Activated CD8-positive, alpha-beta memory T cell treated with anti-CD3 and anti-CD28 coated beads, Interleukin-2, amount 50 U/mL, for 24 hours (primary cell): ENCODE data around the gene DNAJB6.
"Not testable (repeated sequence)": the region's sequence is repeated elsewhere in the genome, so short reads cannot be mapped to it uniquely, and the experiment has no call there.

Experiments used
- DNase-seq: peaks from one replicate; pipeline ENCODE4 v3.0.0-alpha.2; 2020; ENCODE audit errors: extremely low read depth

Gene DNAJB6

DNA sequence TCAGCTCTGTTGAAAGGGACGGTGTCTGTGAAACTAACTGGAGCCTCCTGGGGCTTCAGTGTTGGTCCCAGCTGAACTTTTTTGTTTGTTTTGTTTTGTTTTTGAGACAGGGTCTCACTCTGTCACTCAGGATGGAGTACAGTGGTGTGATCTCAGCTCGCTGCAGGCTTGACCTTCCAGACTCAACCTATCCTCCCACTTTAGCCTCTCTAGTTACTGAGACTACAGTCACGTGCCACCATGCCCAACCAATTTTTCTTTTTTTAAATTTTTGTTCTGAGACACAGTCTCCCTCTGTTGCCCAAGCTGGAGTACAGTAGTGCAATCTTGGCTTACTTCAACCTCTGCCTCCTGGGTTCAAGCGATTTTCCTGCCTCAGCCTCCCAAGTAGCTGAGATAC lies 13.4 kb upstream of the DNAJB6 start:
- DNase-seq = no peak

DNA sequence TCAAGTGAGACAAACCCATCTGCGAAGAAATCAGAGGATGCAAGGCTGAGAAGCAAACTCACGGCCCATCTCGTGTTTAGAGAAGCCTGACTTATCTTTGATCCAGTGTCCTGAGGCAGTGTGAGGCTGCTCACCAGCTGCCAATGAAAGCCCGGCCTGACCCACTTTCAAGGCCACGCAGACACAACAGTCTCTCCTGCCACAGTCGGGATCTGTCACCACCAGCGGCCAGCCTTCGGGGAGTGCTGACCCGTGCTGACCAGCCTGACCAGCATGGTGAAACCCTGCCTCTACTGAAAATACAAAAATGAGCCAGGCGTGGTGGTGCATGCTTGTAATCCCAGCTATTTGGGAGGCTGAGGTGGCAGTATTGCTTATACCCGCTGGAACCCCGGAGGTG lies 7.4 kb upstream of the DNAJB6 start:
- no peak for DNase-seq

DNA sequence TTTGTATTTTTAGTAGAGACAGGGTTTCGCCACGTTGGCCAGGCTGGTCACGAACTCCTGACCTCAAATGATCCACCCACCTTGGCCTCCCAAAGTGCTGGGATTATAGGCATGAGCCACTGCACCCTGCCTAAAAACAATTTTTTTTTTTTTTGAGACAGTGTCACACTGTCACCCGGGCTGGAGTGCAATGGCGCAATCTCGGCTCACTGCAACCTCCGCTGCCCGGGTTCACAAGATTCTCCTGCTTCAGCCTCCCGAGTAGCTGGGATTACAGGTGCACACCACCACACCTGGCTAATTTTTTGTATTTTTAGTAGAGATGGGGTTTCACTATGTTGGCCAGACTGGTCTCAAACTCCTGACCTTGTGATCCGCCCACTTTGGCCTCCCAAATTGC lies 6.2 kb upstream of the DNAJB6 start:
- DNase-seq = not testable (repeated sequence)

DNA sequence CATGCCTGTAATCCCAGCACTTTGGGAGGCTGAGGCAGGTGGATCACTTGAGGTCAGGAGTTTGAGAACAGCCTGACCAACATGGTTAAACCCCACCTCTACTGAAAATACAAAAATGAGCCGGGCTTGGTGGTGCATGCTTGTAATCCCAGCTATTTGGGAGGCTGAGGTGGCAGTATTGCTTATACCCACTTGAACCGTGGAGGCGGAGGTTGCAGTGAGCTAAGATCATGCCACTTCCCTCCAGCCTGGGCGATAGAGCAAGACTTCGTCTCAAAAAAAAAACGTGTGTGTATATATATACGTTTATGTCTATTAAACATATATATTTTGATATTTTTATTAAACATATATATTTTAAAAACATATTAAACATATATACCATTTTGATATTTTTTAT lies 5.8 kb upstream of the DNAJB6 start:
- DNase-seq = not testable (repeated sequence)

DNA sequence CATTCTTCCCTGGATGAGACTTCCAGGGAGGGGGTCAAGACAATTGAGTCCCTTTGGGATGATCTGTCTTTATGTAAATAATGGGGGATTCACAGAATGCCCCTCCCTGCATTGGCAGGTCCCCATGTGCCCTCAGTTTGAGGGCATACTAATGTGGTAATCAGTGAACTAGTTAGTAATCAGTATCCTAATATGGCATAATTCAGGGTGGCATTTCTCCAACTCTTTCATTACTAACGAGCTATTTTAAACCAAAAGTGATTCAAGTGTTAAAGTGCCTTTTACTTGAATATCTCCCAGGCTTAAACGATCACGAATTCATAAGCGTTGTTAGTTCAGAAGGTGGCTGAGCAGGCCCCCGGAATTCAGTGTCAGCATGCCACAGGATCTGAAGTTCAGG lies 1.6 kb upstream of the DNAJB6 start:
- no peak for DNase-seq

DNA sequence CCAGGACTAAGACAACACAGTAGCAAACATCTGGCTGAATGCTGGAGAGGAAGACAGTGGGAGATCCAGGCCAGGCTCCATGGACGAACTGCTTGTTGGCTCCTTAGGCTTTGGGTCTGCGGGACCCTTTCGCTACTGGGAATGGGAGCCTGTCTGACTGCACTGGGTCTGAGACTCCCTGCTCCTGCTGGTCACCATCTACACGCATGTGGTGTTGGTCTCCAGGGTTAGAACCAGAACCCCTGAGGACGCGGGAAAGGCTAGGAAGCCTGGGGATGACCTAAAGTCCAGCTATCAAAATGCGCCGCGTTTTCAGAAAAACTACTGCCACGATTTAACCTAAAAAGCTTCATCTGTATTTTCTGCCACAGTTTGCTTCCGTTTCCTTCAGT lies 817 bp upstream of the DNAJB6 start:
- DNase-seq = no peak

DNA sequence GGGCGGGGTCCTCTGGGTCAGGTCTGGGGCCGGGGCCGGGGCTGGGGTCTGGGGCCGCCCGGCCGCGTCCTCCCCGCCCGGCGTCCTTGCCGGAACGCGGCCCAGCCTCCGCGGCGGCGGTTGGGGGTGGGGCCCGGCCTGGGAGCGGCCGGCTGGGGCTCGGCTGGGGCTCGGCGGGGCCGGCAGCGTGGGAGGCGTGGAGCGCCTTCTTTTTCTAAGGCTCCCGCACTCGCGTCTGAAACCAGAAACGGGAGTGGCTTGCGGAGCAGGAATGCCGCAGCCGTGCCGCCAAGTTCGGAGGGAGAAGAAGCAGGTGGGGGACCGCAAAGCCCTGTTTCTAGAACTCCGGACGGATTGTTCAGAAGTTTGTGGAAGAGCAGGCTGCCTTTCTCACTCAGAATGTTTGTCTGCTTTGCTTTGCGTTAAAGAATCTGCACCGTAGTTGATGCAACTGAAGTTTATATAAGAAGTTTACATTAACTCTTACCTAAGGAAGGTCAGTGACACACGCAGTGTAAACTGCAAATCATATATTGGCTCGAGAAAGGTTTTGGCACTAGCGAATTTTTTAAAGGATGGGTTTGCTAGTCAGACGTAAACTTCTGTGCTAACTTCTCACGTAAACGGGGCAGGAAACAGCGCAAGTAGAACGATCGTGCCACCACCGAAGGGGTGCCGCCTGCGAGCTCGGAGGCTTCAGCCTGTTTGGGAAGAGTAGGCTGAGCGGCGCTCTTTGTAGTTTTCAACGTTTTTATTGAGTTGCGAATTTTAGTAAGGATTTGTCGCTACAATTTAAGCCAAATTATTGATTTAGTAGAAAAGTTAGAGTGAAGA lies 729 bp downstream of the DNAJB6 start:
- DNase-seq = no peak

DNA sequence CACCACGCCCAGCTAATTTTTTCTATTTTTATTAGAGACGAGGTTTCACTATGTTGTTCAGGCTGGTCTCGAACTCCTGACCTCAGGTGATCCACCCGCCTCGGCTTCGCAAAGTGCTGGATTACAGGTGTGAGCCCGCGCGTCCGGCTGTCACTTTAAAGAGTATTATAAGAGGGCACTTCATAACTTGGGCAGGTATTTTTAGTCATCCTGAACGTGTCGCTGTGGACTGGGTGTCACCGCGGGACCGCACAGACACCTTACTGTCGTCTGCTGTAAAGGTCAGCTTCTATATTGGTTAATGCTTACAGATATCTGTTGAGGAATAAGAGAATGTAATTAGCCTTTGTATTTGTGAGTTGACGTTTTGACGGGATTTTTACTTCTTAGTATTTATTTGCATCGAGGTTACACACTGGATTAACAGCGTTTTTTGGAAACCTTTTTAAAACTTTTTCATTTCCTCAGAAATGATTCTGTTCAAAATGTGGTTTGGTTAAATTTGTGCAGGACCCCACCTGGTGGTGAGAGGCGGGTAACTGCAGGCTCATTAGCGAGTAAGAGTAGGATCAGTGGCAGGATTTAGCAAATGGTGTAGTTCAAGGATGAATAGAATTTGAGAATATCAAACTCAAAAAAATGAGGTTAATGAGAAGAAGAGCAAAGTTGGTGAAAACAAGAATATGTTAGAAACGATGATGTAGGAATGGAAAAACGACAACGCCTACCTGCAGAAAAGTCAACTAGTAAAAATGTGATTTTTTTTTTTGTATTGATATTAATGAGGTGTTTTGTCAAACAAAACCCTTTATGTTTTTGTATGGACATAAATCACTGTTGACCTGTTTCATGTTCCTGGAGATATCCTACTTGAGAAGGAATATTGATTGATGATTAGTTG lies 3.2 kb downstream of the DNAJB6 start:
- no peak for DNase-seq

DNA sequence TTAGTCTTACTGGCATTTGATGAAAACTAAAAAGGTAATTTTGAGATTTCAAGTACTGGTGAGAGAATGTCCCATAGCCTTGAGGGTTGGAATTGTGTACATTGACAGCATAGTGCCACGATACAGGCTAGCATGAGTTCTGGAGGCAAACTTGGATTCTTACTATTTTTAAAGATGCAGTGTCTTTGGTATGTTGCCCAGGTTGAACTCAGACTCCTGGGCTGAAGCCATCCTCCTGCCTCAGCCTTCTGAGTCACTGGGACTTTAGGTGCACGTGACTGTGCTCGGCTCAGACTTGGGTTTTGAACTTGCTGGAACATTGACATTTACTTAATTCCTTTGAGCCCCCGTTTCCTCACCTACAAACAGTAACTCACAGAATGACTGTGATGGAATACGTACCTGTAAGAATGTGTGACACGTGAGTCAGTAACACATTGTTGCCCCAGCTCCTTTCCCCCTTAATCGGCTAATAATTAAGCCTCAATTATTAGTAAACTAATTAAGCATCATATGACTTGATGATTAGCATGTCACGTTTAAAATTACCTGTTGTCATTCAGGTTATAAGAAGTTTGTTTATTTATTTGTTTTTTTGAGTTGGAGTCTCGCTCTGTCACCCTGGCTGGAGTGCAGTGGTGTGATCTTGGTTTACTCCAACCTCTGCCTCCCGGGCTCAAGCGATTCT lies 10.6 kb downstream of the DNAJB6 start:
- no peak for DNase-seq

DNA sequence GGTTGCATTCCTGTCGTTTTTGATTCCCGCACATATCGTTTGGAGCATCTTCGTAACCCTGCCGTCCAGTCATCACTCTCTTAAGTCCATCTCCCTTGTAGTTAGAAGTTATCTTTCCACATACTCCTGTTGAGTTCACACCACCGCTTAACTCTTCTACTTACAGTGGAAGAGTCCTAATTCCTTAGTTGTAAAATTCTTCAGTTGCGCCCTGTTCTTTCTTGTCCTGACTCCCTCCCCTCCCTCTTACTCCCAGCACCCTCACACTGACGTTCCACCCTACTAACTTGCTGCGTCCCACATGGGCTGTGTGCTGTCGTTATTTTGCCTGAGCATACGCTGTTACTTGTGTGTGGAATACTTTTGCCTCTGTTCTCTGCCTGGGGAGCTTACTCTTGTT lies 11.7 kb downstream of the DNAJB6 start:
- no peak for DNase-seq

DNA sequence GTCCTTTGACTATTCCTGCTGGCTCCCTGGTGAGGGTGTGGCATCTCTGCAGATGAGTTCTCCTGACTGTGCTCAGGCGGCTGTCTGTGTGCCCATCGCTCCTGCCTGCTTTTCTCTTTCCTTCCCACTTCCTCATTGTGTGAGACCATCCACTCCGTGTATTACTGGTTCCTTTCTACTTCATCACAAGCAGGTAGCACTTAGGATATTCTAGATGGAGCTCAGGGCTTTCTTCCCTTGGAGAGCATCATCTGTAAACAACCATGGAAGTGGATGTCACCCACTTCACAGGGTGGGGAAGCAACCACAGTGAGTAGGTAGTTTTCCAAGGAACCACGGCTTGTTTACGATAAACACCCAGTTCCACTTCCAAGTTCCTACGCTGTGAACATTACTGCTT lies 15.7 kb downstream of the DNAJB6 start:
- no peak for DNase-seq

DNA sequence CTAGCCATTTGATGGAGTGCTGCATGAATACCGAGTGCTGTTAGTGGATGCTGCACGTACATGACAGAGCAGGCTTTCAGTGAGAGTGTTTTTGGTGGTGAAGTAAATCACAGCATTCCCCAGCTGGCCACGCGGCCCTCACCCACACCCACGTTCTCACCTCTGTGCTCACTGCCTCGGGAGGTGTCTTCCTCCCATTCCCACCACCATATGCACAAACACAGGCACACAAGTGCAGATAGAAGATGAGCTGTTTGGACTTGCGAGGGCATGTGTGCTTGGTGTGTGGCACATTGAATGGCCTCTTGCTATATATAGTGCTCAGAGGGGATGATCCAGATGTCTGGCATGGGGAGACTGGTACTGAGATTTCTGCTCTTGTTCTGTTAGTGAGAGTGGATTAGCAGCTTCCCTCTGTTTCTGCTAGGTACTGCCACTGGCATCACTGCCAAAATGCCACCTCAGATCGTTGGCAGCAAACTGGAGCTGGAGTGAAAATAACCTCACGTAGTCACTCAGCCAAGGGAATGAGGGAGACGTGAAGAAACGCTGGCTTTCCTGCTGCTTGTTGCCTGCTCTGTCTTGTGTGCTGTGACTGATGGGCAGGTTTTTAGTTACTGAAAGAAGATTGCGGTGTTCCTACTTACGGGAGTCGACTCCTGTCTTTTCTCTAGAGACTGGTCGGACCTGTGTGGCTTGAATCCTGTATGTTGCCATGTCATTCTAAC lies 19.1 kb downstream of the DNAJB6 start:
- DNase-seq = no peak

DNA sequence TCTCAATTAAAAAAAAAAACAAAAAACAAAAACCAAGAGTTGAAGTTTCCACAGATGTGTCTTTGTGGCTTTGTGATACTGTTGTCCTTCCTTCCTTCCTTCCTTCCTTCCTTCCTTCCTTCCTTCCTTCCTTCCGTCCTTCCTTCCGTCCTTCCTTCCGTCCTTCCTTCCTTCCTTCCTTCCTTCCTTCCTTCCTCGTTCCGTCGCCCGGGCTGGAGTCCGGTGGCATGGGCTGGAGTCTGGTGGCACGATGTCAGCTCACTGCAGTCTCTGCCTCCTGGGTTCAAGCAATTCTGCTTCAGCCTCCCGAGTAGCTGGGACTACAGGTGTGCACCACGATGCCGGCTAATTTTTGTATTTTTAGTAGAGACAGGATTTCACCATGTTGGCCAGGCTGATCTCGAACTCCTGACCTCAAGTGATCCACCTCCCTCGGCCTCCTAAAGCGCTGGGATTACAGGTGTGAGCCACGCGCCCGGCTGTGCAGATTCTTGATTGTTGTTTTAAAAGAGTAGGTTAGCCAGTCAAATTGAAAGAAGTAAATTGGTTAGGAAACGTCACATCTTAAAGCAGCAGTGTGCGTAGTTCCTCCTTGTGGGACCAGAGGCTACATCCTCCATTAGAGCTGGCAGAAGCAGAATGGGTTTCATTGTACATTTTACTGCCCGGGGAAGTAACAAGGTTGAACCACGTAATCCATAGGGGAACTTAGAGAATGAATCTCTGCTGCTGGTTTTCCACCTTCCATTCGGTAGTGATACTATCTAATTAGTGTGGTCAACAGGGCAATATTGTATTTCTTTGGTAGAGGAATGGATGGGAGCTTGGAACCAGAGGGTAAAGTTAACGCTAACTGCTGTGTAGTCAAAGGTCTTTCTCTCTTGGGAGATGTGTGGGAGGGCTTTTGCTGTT lies 20.6 kb downstream of the DNAJB6 start:
- no peak for DNase-seq

DNA sequence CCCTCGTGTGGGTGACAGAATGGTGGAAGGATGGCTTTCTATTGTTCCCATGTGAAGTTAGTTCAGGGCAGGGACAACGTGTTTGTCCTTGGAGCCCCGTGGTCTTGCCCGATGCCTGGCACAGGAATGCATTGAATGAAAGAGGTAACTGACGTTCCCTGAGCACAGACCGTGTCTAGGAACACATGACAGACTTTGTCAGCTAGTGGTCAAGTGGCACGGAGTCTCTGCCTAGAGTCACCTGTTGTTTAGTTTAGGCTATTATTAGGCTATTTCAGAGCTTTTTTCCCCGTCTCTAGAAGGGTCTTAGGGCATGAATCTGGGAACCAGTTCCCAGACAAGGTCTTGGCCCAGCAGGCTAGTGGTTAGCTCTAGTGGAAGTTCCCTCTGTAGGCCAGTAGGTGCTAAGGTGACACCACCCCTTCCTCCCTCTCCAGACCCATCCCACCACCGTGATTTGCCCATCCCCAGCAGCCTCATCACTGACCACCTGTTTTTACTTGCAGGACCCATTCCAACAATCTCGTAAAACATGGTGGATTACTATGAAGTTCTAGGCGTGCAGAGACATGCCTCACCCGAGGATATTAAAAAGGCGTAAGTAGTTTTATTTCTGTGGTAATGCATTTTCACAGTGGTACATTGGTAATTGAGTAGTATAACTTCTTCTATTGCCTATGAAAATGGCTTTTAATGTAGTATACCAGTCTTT lies 21.4 kb downstream of the DNAJB6 start:
- DNase-seq = no peak

DNA sequence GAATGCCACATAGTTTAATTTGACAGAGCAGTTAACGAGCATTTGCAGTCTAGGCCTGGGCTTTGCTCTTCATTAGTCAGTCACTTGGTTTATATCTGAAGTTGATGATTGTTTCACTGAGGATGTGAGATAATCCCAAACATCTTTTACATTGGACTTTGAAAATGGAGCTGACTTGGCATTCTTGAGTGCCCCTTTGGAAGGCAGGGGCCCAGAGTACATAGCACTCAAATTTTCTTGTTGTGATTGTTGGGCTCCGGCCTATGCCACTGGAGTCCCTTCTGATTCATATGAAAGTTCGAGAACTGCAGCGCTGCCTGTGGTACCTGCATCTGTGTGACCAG lies 21.9 kb downstream of the DNAJB6 start:
- DNase-seq = no peak

DNA sequence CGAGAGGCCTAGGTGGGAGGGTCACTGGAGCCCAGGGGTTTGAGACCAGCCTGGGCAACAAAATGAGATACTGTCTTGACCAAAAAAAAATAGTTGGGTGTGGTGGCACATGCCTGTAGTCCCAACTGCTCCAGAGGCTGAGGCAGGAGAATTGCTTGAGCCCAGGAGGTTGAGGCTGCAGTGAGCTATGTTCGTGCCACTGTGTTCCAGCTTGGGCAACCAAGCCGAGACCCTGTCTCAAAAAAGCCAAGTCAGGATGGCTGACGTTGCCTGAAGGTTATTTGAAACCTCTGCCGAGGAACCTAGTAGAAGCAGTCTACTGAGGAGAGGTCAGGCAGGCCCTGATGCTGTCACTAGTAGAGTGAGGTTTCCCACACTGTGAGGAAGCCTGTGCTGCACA lies 22.8 kb downstream of the DNAJB6 start:
- DNase-seq = no peak

DNA sequence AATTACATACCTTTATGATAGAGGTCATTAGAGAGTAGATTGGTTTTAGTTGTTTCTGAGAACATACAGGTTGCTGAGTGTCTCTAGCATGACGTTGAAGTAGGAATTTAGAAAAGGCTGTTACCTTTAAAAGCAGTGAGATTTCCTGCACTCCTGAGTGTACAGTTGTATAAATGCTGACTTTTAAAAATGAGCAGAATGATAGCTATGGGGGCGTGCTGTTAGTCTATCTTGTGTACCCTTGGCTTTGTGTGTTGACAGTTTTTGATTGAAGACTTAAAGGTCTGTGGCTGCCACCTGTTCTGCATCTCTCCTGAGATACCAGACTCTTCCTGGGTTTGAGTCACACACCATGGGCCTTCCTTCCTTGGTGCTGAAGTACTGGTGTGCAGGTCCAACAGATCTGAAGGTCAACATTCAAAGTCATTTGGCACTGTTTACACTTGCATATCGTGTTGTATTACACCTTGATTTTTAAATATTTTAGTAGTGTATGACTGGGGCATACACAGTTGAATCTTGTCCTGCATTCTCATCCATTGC lies 23.8 kb downstream of the DNAJB6 start:
- DNase-seq = no peak

DNA sequence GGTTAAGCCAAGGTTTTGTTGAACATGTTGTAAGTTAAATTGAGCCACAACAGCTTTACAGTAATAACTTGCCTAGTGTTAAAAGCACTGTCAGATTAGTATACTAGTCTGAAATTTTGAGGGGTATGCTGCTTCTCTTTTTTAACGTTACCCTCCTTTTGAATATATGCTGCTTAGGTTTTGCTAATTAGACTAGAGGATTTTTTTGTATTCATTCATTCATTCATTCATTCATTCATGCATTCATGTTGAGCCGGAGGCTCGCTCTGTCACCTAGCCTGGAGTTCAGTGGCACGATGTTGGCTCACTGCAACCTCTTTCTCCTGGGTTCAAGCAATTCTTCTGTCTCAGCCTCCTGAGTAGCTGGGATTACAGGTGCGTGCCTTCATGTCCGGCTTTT lies 24.7 kb downstream of the DNAJB6 start:
- no peak for DNase-seq

DNA sequence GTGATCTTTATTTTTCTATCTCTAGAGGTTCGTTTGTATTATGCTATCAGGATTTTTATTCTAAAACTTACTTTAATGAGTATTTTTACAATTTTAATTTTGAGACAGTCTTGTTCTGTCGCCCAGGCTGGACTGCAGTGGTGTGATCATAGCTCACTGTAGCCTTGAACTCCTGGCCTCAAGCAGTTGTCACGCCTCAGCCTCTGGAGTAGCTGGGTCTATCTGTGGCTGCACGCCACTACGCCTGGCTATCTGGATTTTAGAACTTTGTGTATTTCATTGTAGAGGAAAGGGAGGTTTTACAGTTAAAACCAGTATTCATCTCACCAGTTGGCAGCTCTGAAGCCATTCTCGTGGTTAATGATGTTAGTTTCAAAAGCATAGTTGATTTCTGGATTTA lies 25.9 kb downstream of the DNAJB6 start:
- DNase-seq = no peak

DNA sequence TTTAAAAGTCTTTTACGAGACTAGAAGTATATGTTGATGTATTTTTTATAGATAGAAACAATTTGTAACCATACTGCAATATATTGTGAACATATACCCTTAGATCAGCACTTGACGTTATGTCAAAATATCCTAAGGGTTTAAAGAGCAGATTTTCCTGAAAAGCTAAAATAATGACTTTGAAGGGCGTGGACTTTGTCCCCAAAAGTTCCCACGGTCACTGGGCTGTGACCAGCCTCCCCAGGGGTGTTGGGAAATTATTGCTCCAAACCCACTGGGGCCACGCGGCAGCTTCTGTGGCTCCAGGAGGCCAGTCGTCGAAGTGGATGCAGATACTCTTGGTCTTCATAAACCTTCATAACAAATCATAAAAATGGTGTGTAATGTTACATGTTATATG lies 29.9 kb downstream of the DNAJB6 start:
- DNase-seq = no peak
